K562 (cell line): Measurements from ENCODE around the gene RDH14. TPM values are rescaled to one million over a fixed set of nuclear protein-coding genes. Genes with fewer than 3 reads are reported as not detected.

ENCODE experiments used
- ATAC-seq: fragments of 200-7000 bp; cut with Tn5 transposase; 3 replicates; pipeline ENCODE4 v1.9.1; 2020; ENCODE audit warnings: moderate library complexity
- BruUV-seq: library from RNA; stranded (reverse); fragments of 400-500 nt; replicated peaks from 2 replicates; lab custom pipeline; 2021; lab: Mats Ljungman, UMichigan
- CTCF ChIA-PET: fragments of 300-600 bp; formaldehyde crosslinking; extraction: SDS; loops from one replicate; lab custom pipeline; 2021; ENCODE audit warnings: low intra/inter-chr PET ratio; lab: Yijun Ruan, JAX
- POLR2A ChIA-PET: fragments of 300-600, 350-650 bp; sonication (Branson Sonifier 250); formaldehyde crosslinking; extraction: SDS; loops from one replicate; lab custom pipeline; 2021; ENCODE audit warnings: antibody characterized with exemption, inconsistent platforms; lab: Yijun Ruan, JAX
- DNase-seq, 4 experiments: peaks; one replicate each; pipeline versions ENCODE4 v3.0.0 to v3.0.0-alpha.2; 2011 to 2018; ENCODE audit warnings: low spot score in 3 of 4, mixed read lengths in 3 of 4; ENCODE audit errors: extremely low read depth in 1 of 4
- FAIRE-seq: peaks from 2 replicates; lab custom pipeline; 2011; peaks lifted over from hg19 to GRCh38; lab: Jason Lieb, UNC
- H2AFZ ChIP-seq: 2 replicates; pipeline ENCODE4 v1.6.0; 2011; ENCODE audit warnings: low read depth, low read length, control low read depth, inconsistent platforms
- H3K27ac ChIP-seq: fragments of 200-600 bp; 3 replicates; pipeline ENCODE4 v1.8.0; 2011; ENCODE audit warnings: low read depth, mild to moderate bottlenecking, control low read depth, inconsistent platforms, low read length, moderate library complexity, mixed read lengths; ENCODE audit errors: extremely low read depth
- H3K27me3 ChIP-seq, 2 experiments: fragments of 300-600 bp in 1 of 2; 2 replicates in 1 of 2; 3 replicates in 1 of 2; pipeline versions ENCODE4 v1.6.0 to v1.8.0; 2011; ENCODE audit warnings: inconsistent platforms in 2 of 2, low read length in 2 of 2, mild to moderate bottlenecking in 1 of 2, mixed read lengths in 1 of 2, moderate library complexity in 1 of 2; ENCODE audit not compliant: control insufficient read depth in 2 of 2, insufficient read depth in 2 of 2
- H3K36me3 ChIP-seq: fragments of 300-600 bp; 3 replicates; pipeline ENCODE4 v1.8.0; 2011; ENCODE audit warnings: mild to moderate bottlenecking, low read length, inconsistent platforms; ENCODE audit not compliant: control insufficient read depth, insufficient read depth
- H3K4me1 ChIP-seq, 2 experiments: fragments of 200-600 bp in 1 of 2; replicated peaks in 1 of 2; 2 replicates in 1 of 2; 3 replicates in 1 of 2; pipeline versions ENCODE4 v1.5.1 to v1.8.0; 2011; ENCODE audit warnings: inconsistent platforms in 2 of 2, low read length in 2 of 2, mild to moderate bottlenecking in 1 of 2, mixed read lengths in 1 of 2, moderate library complexity in 1 of 2; ENCODE audit not compliant: control insufficient read depth in 2 of 2, insufficient read depth in 2 of 2
- H3K4me2 ChIP-seq: 2 replicates; pipeline ENCODE4 v1.6.1; 2011; ENCODE audit warnings: low read length, control low read depth, inconsistent platforms, mixed read lengths; ENCODE audit not compliant: insufficient read depth
- H3K4me3 ChIP-seq: fragments of 200-600 bp; sonication (generic), shearing (Covaris generic); 2 replicates; pipeline ENCODE4 v1.5.1; 2016; ENCODE audit warnings: control low read depth, inconsistent platforms
- H3K79me2 ChIP-seq: fragments of 200-600 bp; 3 replicates; pipeline ENCODE4 v1.8.0; 2011; ENCODE audit warnings: low read length, inconsistent platforms; ENCODE audit not compliant: control insufficient read depth, insufficient read depth
- H3K9ac ChIP-seq, 2 experiments: 2 replicates each; pipeline versions ENCODE4 v1.6.0 to v1.6.1; 2011; ENCODE audit warnings: low read depth in 2 of 2, low read length in 2 of 2, control low read depth in 1 of 2, inconsistent platforms in 1 of 2, mild to moderate bottlenecking in 1 of 2, mixed read lengths in 1 of 2; ENCODE audit not compliant: insufficient read depth in 1 of 2
- H3K9me1 ChIP-seq: one replicate; pipeline ENCODE4 v1.6.0; 2011; ENCODE audit warnings: inconsistent platforms, mild to moderate bottlenecking, low read length, moderate library complexity; ENCODE audit not compliant: control insufficient read depth, insufficient read depth
- H3K9me3 ChIP-seq: replicated peaks from 2 replicates; pipeline ENCODE4 v1.5.1; 2011; ENCODE audit warnings: low read depth, low read length, inconsistent platforms; ENCODE audit not compliant: control insufficient read depth, insufficient read depth
- H4K20me1 ChIP-seq: replicated peaks from 2 replicates; pipeline ENCODE4 v1.6.1; 2011; ENCODE audit warnings: low read length, inconsistent platforms, mixed read lengths; ENCODE audit not compliant: control insufficient read depth, insufficient read depth
- ASH1L ChIP-seq: fragments of 450-650 bp; IDR thresholded peaks from 2 replicates; pipeline ENCODE4 v1.6.1; 2018; ENCODE audit warnings: borderline replicate concordance, mild to moderate bottlenecking, low read depth; ENCODE audit not compliant: partially characterized antibody
- BDP1 ChIP-seq: IDR thresholded peaks from 3 replicates; pipeline ENCODE4 v1.6.1; 2011; ENCODE audit not compliant: insufficient read length, insufficient read depth
- CBX3 ChIP-seq, 2 experiments: IDR thresholded peaks; 1 replicate in 1 of 2; 2 replicates in 1 of 2; pipeline ENCODE4 v1.6.1; 2012; ENCODE audit warnings: inconsistent platforms in 2 of 2, low read length in 2 of 2, borderline replicate concordance in 1 of 2, control low read depth in 1 of 2
- ELK3 ChIP-seq: fragments of 450-650 bp; formaldehyde crosslinking; IDR thresholded peaks from 2 replicates; pipeline ENCODE4 v1.4.0; 2020; ENCODE audit warnings: mild to moderate bottlenecking
- ETS2 ChIP-seq: IDR thresholded peaks from 2 replicates; pipeline ENCODE4 v1.6.1; 2016; ENCODE audit warnings: borderline replicate concordance, missing genetic modification characterization, mild to moderate bottlenecking, moderate library complexity, missing compliant biosample characterization; ENCODE audit not compliant: poor library complexity, severe bottlenecking
- ETV6 ChIP-seq, 3 experiments: fragments of 150-350 bp in 1 of 3; sonication (generic) in 1 of 3; formaldehyde crosslinking in 1 of 3; IDR thresholded peaks; 2 replicates each; pipeline versions ENCODE4 v1.6.1 to v1.8.0; 2014 to 2022; ENCODE audit warnings: borderline replicate concordance in 2 of 3, low read depth in 2 of 3, antibody characterized with exemption in 1 of 3, low read length in 1 of 3, mild to moderate bottlenecking in 1 of 3, missing genetic modification reagents in 1 of 3
- GTF2A2 ChIP-seq: IDR thresholded peaks from 2 replicates; pipeline ENCODE4 v1.6.1; 2016; ENCODE audit warnings: mild to moderate bottlenecking, missing genetic modification characterization, missing compliant biosample characterization
- HINFP ChIP-seq: fragments of 450-650 bp; conservative IDR thresholded peaks from 2 replicates; pipeline ENCODE4 v1.6.1; 2016; ENCODE audit warnings: missing genetic modification characterization, low read depth, mild to moderate bottlenecking, control low read depth, missing compliant biosample characterization
- HMG20A ChIP-seq: fragments of 450-650 bp; formaldehyde crosslinking; conservative IDR thresholded peaks from 2 replicates; pipeline ENCODE4 v1.4.0; 2020; ENCODE audit warnings: mild to moderate bottlenecking, mixed read lengths
- ILF3 ChIP-seq: fragments of 450-650 bp; IDR thresholded peaks from 2 replicates; pipeline ENCODE4 v1.6.1; 2018; ENCODE audit warnings: antibody characterized with exemption, mild to moderate bottlenecking, moderate library complexity, borderline replicate concordance
- MBD2 ChIP-seq: sonication (generic); IDR thresholded peaks from 2 replicates; pipeline ENCODE4 v1.6.1; 2016; ENCODE audit warnings: low read depth, borderline replicate concordance
- MCM3 ChIP-seq: fragments of 450-650 bp; IDR thresholded peaks from 2 replicates; pipeline ENCODE4 v1.6.1; 2016
- MCM5 ChIP-seq: fragments of 450-650 bp; IDR thresholded peaks from 2 replicates; pipeline ENCODE4 v1.6.1; 2016; ENCODE audit warnings: low read depth
- SMARCB1 ChIP-seq: IDR thresholded peaks from 2 replicates; pipeline ENCODE4 v1.6.1; 2011; ENCODE audit warnings: improper control_type of control experiment, low read depth; ENCODE audit not compliant: insufficient read length
- ZHX1 ChIP-seq: fragments of 150-350 bp; conservative IDR thresholded peaks from 2 replicates; pipeline ENCODE4 v1.6.1; 2014; ENCODE audit warnings: low read length
- ZNF282 ChIP-seq: sonication (generic); formaldehyde crosslinking; IDR thresholded peaks from 2 replicates; pipeline ENCODE4 v1.8.1; 2023; ENCODE audit warnings: missing genetic modification reagents
- ZNF354B ChIP-seq: fragments of 250-450 bp; sonication (Bioruptor Pico); IDR thresholded peaks from 2 replicates; pipeline ENCODE4 v1.4.0; 2020
- ZNF384 ChIP-seq: IDR thresholded peaks from 2 replicates; pipeline ENCODE4 v1.6.1; 2012; ENCODE audit warnings: low read depth, low read length, improper control_type of control experiment
- ZNF696 ChIP-seq: fragments of 250-450 bp; sonication (Bioruptor Pico); conservative IDR thresholded peaks from 2 replicates; pipeline ENCODE4 v1.4.0; 2020; ENCODE audit warnings: mild to moderate bottlenecking, moderate library complexity
- WGBS: fragments of 100-300 bp; shearing (Covaris generic); methylation state at CpG from one replicate; pipeline ENCODE4 v1.1.6; 2016; ENCODE audit warnings: low coverage, mixed read lengths; ENCODE audit not compliant: insufficient coverage; ENCODE audit errors: missing lambda C conversion rate; 5-methylcytosine and 5-hydroxymethylcytosine counted together
- in situ Hi-C: fragments of 300-500 bp; cut with MboI; formaldehyde crosslinking; loops from 4 replicates; pipeline ENCODE4 v1.15.0; 2018; ENCODE audit warnings: inconsistent platforms, mixed read lengths
- intact Hi-C: fragments of 100-400 bp; cut with micrococcal nuclease; formaldehyde crosslinking; loops from 2 replicates; pipeline ENCODE4 v1.14.2; 2022
- polyA plus RNA-seq, 8 experiments: library from polyadenylated mRNA; depleted of rRNA in 4 of 8; stranded (reverse) in 5 of 8; unstranded in 3 of 8; fragments of >200 nt; fragmentation: Nextera tagmentation in 2 of 8; fragmentation: Illumina TruSeq in 1 of 8; extraction: Ambion mirVana in 2 of 8; extraction: Trizol in 1 of 8; gene quantifications; 2 replicates each; pipeline versions ENCODE4 v1.2.1 to v1.2.3, GENCODE V29; 2011 to 2014; ENCODE audit warnings: inconsistent platforms in 1 of 8, missing spikeins in 1 of 8
- total RNA-seq, 7 experiments: library from RNA; depleted of rRNA in 6 of 7; stranded (reverse); fragments of >200 nt in 6 of 7; fragmentation: Illumina TruSeq in 2 of 7; extraction: Trizol in 2 of 7; gene quantifications; 2 replicates each; pipeline versions ENCODE4 v1.2.1 to v1.2.3, GENCODE V29; 2011 to 2021; ENCODE audit warnings: low replicate concordance in 1 of 7

The RDH14 gene
- total and polyA plus RNA-seq, 9 of the 15 experiments (the other 6 are each of a cell fraction or from before 2014, with no cell fraction given): 6.7 to 26.2 (median 20.9) TPM

GRCh38 chr2:18597618-18598017 lies 37.2 kb upstream of the RDH14 start:
- Histone ChIP-seq H3K27me3 (no peaks in the 10 kb centered on the region), H3K9me1 (no peaks in the 10 kb centered on the region), H4K20me1 (no peaks in the 10 kb centered on the region), H3K36me3 (no peaks in the 10 kb centered on the region), H3K9ac (no peak overlapping the region), H3K9me3 (no peaks in the 10 kb centered on the region), H3K4me3 (no peak overlapping the region), H2AFZ (no peak overlapping the region), H3K79me2 (no peaks in the 10 kb centered on the region), H3K4me1 (no peaks in the 10 kb centered on the region), H3K4me2 (no peak overlapping the region), H3K27ac (no peak overlapping the region)
- intact Hi-C loops: no loop called here
- BruUV-seq: no TSS peak
- 0% methylated on average over 5 of the region's 5 CpGs for WGBS
- in situ Hi-C loops: no loop called here
- ChIA-PET CTCF (no interaction called here), POLR2A (no interaction called here)
- DNase-seq (no peak), ATAC-seq (no peak), FAIRE-seq (no peak)
- TF ChIP-seq ZNF696 (CRISPR knock-in tag): no peak
- no peak for TF ChIP-seq ASH1L
- no peak for TF ChIP-seq ZHX1
- no peak for TF ChIP-seq ZNF354B (CRISPR knock-in tag)
- TF ChIP-seq ZNF384: no peak
- TF ChIP-seq MBD2: no peak
- no peak for TF ChIP-seq MCM3
- no peak for TF ChIP-seq ETV6 (IDR thresholded peaks at IDR 0.05; ENCODE audit: borderline replicate concordance in 1 of 2, low read depth in 2 of 2, low read length in 1 of 2)
- TF ChIP-seq ETV6 (CRISPR knock-in tag; IDR thresholded peaks at IDR 0.05; ENCODE audit: borderline replicate concordance): no peak
- TF ChIP-seq GTF2A2 (tag): no peak
- no peak for TF ChIP-seq ZNF282 (CRISPR knock-in tag)
- TF ChIP-seq SMARCB1: no peak
- no peak for TF ChIP-seq BDP1
- no peak for TF ChIP-seq HMG20A (CRISPR knock-in tag)
- no peak for TF ChIP-seq ETS2 (tag)
- no peak for TF ChIP-seq MCM5
- TF ChIP-seq CBX3 (IDR thresholded peaks at IDR 0.05; ENCODE audit: borderline replicate concordance in 1 of 2, low read length in 2 of 2): no peak
- no peak for TF ChIP-seq HINFP (tag)
- no peak for TF ChIP-seq ILF3
- no peak for TF ChIP-seq ELK3
